GM20000 (cell line): Measurements from ENCODE around the gene FAM47C.
"Not testable (repeated sequence)": the region's sequence is repeated elsewhere in the genome, so short reads cannot be mapped to it uniquely, and the experiment has no call there.

Experiments used
- DNase-seq: peaks from one replicate; pipeline ENCODE4 v3.0.0; 2012; ENCODE audit warnings: low spot score
- TF ChIP-seq, protein P1 (sequence below): IDR thresholded peaks from 2 replicates; pipeline ENCODE4 v1.5.1; 2012; ENCODE audit warnings: mild to moderate bottlenecking, control low read depth; ENCODE audit errors: extremely low read depth, missing control alignments

FAM47C gene

GRCh38 chrX:37008182-37008581 is at the start of gene FAM47C:
FAM47C (plus strand) TSS chrX:37008366; CDS start chrX:37008411, 45 bp downstream.
- not testable (repeated sequence) for DNase-seq

- no peak for DNase-seq
- TF ChIP-seq, protein P1, sequence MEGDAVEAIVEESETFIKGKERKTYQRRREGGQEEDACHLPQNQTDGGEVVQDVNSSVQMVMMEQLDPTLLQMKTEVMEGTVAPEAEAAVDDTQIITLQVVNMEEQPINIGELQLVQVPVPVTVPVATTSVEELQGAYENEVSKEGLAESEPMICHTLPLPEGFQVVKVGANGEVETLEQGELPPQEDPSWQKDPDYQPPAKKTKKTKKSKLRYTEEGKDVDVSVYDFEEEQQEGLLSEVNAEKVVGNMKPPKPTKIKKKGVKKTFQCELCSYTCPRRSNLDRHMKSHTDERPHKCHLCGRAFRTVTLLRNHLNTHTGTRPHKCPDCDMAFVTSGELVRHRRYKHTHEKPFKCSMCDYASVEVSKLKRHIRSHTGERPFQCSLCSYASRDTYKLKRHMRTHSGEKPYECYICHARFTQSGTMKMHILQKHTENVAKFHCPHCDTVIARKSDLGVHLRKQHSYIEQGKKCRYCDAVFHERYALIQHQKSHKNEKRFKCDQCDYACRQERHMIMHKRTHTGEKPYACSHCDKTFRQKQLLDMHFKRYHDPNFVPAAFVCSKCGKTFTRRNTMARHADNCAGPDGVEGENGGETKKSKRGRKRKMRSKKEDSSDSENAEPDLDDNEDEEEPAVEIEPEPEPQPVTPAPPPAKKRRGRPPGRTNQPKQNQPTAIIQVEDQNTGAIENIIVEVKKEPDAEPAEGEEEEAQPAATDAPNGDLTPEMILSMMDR: no peak
These were observed 46.6 kb upstream of the FAM47C start for GRCh38 chrX:36961590-36961989.

DNA sequence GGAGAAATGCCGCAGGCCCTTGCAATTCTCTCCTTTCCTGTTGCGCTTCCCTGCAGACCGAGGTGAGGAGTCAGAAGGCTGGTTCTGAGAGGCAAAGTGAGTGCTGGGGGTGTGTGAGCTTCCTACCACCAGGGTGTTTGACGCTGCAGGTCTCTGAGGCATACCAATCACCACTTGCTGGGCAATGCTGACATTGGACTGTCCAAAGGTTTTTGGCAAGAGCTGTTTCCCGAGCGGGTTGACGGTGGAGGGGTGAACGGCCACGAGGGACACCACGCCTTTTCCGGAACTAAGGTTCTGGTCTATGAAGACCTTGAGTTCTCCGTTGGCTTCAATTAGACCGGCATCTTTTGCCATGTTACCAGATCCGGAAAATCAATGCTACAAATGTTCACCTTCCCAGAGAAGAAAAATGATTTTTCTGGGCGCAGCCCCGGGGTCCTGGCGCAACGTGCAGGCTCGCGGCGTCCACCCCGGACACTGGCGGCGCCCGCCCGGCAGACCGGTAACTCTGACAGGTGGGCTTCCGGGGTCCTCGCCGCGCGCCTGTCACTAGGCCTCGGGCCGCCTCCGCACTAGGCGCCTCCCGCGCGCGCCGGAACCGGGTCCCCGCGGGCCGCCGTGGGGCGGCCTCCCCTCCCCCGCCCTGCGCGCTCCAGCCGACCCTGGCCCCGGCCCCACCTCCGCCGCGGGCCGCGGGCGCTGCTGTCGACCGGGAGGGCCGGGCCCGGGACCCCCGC is 44.9 kb upstream of the FAM47C start:
- TF ChIP-seq, protein P1: no peak
- DNase-seq: no peak

GRCh38 chrX:36963852-36964251 is 44.3 kb upstream of the FAM47C start:
- TF ChIP-seq, protein P1: no peak
- no peak for DNase-seq

DNA sequence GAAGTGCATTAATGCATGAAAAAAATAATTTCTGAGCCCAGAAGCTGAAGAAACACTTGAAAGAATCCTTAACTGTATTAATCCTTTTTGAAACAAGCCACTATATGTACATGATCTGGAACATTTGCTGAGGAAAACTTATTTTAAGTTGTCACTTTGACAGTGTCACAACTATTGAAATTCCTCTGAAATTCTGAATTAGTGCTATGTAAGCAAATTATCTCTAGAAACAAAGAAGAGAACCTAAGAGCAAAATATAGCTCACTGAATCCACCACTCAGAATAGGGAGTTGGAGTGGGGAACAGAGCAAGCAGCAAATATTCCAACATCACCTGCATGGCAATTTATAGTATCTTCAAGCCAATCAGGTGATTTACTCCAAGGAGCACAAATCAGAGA is 34.6 kb upstream of the FAM47C start:
- no peak for DNase-seq
- TF ChIP-seq, protein P1: no peak

DNA sequence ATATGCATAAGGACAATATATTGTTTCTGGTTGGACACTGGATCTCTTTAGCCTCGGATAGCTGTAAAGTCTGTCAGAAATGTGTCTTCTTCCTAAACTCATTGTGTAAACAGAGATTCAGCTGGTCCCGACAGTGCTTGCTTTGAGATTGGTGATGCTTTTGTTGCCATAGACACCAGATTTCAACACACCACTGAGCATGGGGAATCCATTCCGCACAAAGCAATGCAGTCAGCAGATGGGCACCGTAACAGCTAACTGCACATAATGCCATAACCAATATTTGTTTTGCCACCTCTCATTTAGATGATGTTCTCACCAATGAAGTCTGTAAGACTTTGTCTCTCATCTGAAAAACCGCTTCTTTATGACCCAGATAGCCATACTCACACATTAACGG is 33.3 kb upstream of the FAM47C start:
- TF ChIP-seq, protein P1: no peak
- DNase-seq: no peak

- TF ChIP-seq, protein P1: no peak
- no peak for DNase-seq
These were observed 29.3 kb upstream of the FAM47C start for GRCh38 chrX:36978886-36979285.

DNA sequence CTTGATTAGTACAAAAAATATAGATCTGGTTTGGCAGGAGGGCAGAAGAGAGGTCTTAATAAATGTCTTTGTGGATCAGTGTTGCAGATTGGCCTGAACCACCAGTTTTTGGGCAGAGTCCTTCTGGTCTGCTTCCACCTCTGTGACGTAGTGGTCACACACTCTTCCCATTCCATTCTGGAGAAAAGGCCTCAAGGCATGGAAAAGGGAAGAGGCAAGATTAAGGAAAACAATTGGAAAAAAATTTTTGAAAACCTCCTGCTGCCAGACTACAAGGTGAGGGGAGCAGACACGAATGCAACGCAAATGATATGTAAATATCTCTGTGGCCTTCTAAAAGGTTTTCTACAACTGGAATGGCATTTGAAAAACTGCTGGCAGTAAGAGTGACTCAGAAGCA is 24.3 kb upstream of the FAM47C start:
- TF ChIP-seq, protein P1: no peak
- DNase-seq: no peak

DNA sequence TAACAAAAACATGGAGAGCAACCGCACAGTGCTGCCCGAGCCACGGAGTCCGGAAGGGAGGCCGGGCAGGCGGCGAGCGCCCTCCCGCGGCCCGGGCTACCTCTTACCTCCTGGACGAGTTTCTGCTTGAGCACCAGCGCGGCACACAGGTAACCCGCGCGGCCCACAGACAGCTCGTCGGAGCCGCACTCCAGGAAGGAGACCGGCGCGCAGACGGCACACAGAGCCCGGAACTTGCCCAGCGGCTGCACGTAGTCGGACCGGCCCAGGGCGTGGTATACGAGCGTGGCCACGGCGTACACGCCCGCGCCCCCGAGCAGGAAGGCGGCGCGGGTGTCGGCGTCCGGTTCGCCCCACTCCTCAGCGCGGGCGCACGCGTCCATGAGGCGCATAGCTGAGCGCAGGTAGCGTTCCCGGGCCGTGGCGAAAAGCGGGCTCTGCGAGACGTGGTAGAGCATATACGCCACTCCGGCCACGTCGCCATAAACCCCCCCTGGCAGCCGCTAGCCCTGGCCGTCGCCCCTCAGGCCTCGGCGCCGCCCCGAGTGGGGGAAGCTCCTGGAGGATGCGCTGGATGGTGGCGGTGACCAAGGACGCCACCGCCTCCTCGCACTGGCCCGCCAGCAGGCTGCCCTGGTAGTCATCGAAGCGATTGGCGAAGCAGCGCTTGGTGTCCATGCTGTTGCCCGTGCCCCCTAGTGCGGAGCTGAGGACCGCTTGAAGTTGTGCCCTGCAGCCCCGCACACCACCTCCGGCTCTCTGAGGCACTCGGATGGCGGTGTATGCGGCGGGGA is 22.6 kb upstream of the FAM47C start:
- not testable (repeated sequence) for DNase-seq
